ENCODE results near the gene RPL3.
"Not testable (repeated sequence)": the region's sequence is repeated elsewhere in the genome, so short reads cannot be mapped to it uniquely, and the experiment has no call there.

The RPL3 gene

GRCh38 chr22:39350757-39351688 lies 31.6 kb upstream of the RPL3 start:
- DNase-seq, result no peak

- DNase-seq, result no peak
These were observed 30.7 kb upstream of the RPL3 start, which contains the start of gene SYNGR1 for GRCh38 chr22:39349967-39350726. Gene SYNGR1 (plus strand): TSS chr22:39349991. CDS start chr22:39350011, 20 bp downstream.

- peak; percentile 24 for DNase-seq
These were observed 30.1 kb upstream of the RPL3 start for GRCh38 chr22:39349506-39349966.

- DNase-seq, result no peak
These were observed 29.6 kb upstream of the RPL3 start for GRCh38 chr22:39348909-39349505.

- no peak for DNase-seq
These were observed 25.8 kb upstream of the RPL3 start for GRCh38 chr22:39345231-39345630.

GRCh38 chr22:39344046-39344390 lies 24.6 kb upstream of the RPL3 start:
- DNase-seq, result no peak

GRCh38 chr22:39343259-39344045 lies 24.0 kb upstream of the RPL3 start:
- peak; percentile 69 for DNase-seq

GRCh38 chr22:39341179-39341578 lies 21.8 kb upstream of the RPL3 start:
- no peak for DNase-seq

- not testable (repeated sequence) for DNase-seq
These were observed 20.4 kb upstream of the RPL3 start for GRCh38 chr22:39339775-39340174.

- DNase-seq, result no peak
These were observed 17.0 kb upstream of the RPL3 start for GRCh38 chr22:39336411-39336810.

GRCh38 chr22:39332441-39333064 lies 13.1 kb upstream of the RPL3 start:
- DNase-seq, result no peak

- DNase-seq, result not testable (repeated sequence)
These were observed 11.1 kb upstream of the RPL3 start for GRCh38 chr22:39330553-39330952.

GRCh38 chr22:39327995-39328754 lies 8.8 kb upstream of the RPL3 start:
- DNase-seq, result no peak

GRCh38 chr22:39325392-39325932 lies 6.0 kb upstream of the RPL3 start:
- no peak for DNase-seq

GRCh38 chr22:39320616-39321029 lies 1.2 kb upstream of the RPL3 start:
- not testable (repeated sequence) for DNase-seq

- DNase-seq, result no peak
These were observed 728 bp downstream of the RPL3 start for GRCh38 chr22:39318507-39319283.

- DNase-seq, result no peak
These were observed 1.5 kb downstream of the RPL3 start for GRCh38 chr22:39317775-39318506.

GRCh38 chr22:39317084-39317774 lies 2.2 kb downstream of the RPL3 start:
- DNase-seq, result peak; percentile 29

Measured in activated CD4-positive, alpha-beta T cell treated with anti-CD3 and anti-CD28 coated beads for 48 hours (primary cell).